CD14-positive monocyte (primary cell): Measurements from ENCODE around the gene AGBL1. TPM values are rescaled to one million over a fixed set of nuclear protein-coding genes. Genes with fewer than 3 reads are reported as not detected.

Experiments
- DNase-seq, 3 donors: peaks; one replicate each; pipeline ENCODE4 v3.0.0-alpha.2; 2011 to 2022
- H2AFZ ChIP-seq: 2 replicates; pipeline ENCODE4 v1.6.0; 2012; ENCODE audit warnings: mild to moderate bottlenecking, low read depth, low read length, inconsistent platforms; ENCODE audit not compliant: insufficient read depth, poor library complexity, severe bottlenecking
- H3K27ac ChIP-seq, 2 donors: 1 replicate in 1 of 2; 2 replicates in 1 of 2; pipeline ENCODE4 v1.5.1; 2012 to 2013; ENCODE audit warnings: low read length in 2 of 2, control low read depth in 1 of 2, inconsistent platforms in 1 of 2, low read depth in 1 of 2, mild to moderate bottlenecking in 1 of 2
- H3K27me3 ChIP-seq, 2 donors: one replicate each; pipeline versions ENCODE4 v1.6.0 to v1.6.1; 2011 to 2013; ENCODE audit warnings: low read length in 2 of 2; ENCODE audit not compliant: control insufficient read depth in 2 of 2, insufficient read depth in 2 of 2
- H3K36me3 ChIP-seq, 2 donors: replicated peaks in 1 of 2; 1 replicate in 1 of 2; 2 replicates in 1 of 2; pipeline versions ENCODE4 v1.5.1 to v1.6.1; 2012 to 2013; ENCODE audit warnings: low read length in 2 of 2, control low read depth in 1 of 2, inconsistent platforms in 1 of 2, mild to moderate bottlenecking in 1 of 2; ENCODE audit not compliant: insufficient read depth in 2 of 2, control insufficient read depth in 1 of 2
- H3K4me1 ChIP-seq, 2 donors: 1 replicate in 1 of 2; 2 replicates in 1 of 2; pipeline versions ENCODE4 v1.5.1 to v1.6.1; 2012 to 2013; ENCODE audit warnings: low read length in 2 of 2, control low read depth in 1 of 2, inconsistent platforms in 1 of 2, mild to moderate bottlenecking in 1 of 2, moderate library complexity in 1 of 2; ENCODE audit not compliant: insufficient read depth in 2 of 2, control insufficient read depth in 1 of 2
- H3K4me2 ChIP-seq: replicated peaks from 2 replicates; pipeline ENCODE3; 2012; ENCODE audit warnings: low read length, moderate library complexity, mild to moderate bottlenecking; ENCODE audit not compliant: poor library complexity, severe bottlenecking; ENCODE audit errors: extremely low read depth
- H3K4me3 ChIP-seq, 3 experiments: fragments of 200-600 bp in 1 of 3; sonication (generic) in 1 of 3; replicated peaks in 1 of 3; 1 replicate in 2 of 3; 2 replicates in 1 of 3; pipeline ENCODE4 v1.5.1; 2011 to 2013; ENCODE audit warnings: low read length in 3 of 3, mild to moderate bottlenecking in 3 of 3, control low read depth in 2 of 3, low read depth in 2 of 3, inconsistent platforms in 1 of 3, moderate library complexity in 1 of 3
- H3K79me2 ChIP-seq: 2 replicates; pipeline ENCODE4 v1.6.0; 2012; ENCODE audit warnings: mild to moderate bottlenecking, control low read depth, inconsistent platforms, low read length, moderate library complexity; ENCODE audit not compliant: insufficient read depth
- H3K9ac ChIP-seq: 2 replicates; pipeline ENCODE4 v1.6.0; 2017; ENCODE audit warnings: low read length, mild to moderate bottlenecking; ENCODE audit not compliant: insufficient read depth, poor library complexity, severe bottlenecking
- H3K9me3 ChIP-seq, 2 donors: replicated peaks in 1 of 2; 1 replicate in 1 of 2; 2 replicates in 1 of 2; pipeline versions ENCODE4 v1.5.1 to v1.6.1; 2012 to 2013; ENCODE audit warnings: low read length in 2 of 2, control low read depth in 1 of 2; ENCODE audit not compliant: control insufficient read depth in 1 of 2, insufficient read depth in 1 of 2
- H4K20me1 ChIP-seq: 2 replicates; pipeline ENCODE4 v1.6.0; 2012; ENCODE audit warnings: mild to moderate bottlenecking, low read length, control low read depth, moderate library complexity; ENCODE audit not compliant: insufficient read depth
- H3K27ac Mint-ChIP-seq, 7 donors: one replicate each; pipeline ENCODE4 v1.8.0; 2020; ENCODE audit warnings: mild to moderate bottlenecking in 7 of 7, mixed read lengths in 7 of 7, moderate library complexity in 6 of 7, inconsistent platforms in 2 of 7
- H3K27me3 Mint-ChIP-seq, 3 donors: one replicate each; pipeline ENCODE4 v1.8.0; 2021 to 2022; ENCODE audit warnings: low read depth in 3 of 3, mild to moderate bottlenecking in 3 of 3, mixed read lengths in 3 of 3, moderate library complexity in 3 of 3, inconsistent platforms in 1 of 3
- H3K36me3 Mint-ChIP-seq, 2 donors: one replicate each; pipeline ENCODE4 v1.8.0; 2020; ENCODE audit warnings: mixed read lengths in 2 of 2, inconsistent platforms in 1 of 2, mild to moderate bottlenecking in 1 of 2
- H3K4me1 Mint-ChIP-seq: one replicate; pipeline ENCODE4 v1.8.0; 2020; ENCODE audit warnings: mild to moderate bottlenecking, mixed read lengths
- H3K4me3 Mint-ChIP-seq, 2 donors: one replicate each; pipeline ENCODE4 v1.8.0; 2020; ENCODE audit warnings: mild to moderate bottlenecking in 2 of 2, mixed read lengths in 2 of 2, moderate library complexity in 1 of 2
- H3K9me3 Mint-ChIP-seq, 7 donors: one replicate each; pipeline ENCODE4 v1.8.0; 2020 to 2022; ENCODE audit warnings: mixed read lengths in 7 of 7, mild to moderate bottlenecking in 6 of 7, moderate library complexity in 6 of 7, inconsistent platforms in 2 of 7
- WGBS: methylation state at CpG from one replicate; pipeline ENCODE4 v1.1.5; 2013; ENCODE audit warnings: missing lambda C conversion rate; ENCODE audit not compliant: insufficient coverage; 5-methylcytosine and 5-hydroxymethylcytosine counted together
- intact Hi-C, 2 donors: fragments of 100-400 bp; cut with micrococcal nuclease; formaldehyde crosslinking; loops; one replicate each; pipeline versions ENCODE4 v1.15.0 to v1.15.1; 2023
- polyA plus RNA-seq, 3 donors: library from polyadenylated mRNA; depleted of rRNA in 1 of 3; unstranded in 2 of 3; stranded (reverse) in 1 of 3; fragments of 300-500 nt in 2 of 3; fragments of >200 nt in 1 of 3; fragmentation: Illumina TruSeq in 2 of 3; gene quantifications; 1 replicate in 2 of 3; 2 replicates in 1 of 3; pipeline ENCODE4 v1.2.3, GENCODE V29; 2012 to 2021
- TF ChIP-seq, protein P1 (sequence below): fragments of 200-600 bp; IDR thresholded peaks from one replicate; pipeline ENCODE4 v1.8.0; 2022; ENCODE audit warnings: antibody characterized with exemption, mild to moderate bottlenecking

Gene AGBL1
- polyA plus RNA-seq, 3 donors, result not detected

DNA sequence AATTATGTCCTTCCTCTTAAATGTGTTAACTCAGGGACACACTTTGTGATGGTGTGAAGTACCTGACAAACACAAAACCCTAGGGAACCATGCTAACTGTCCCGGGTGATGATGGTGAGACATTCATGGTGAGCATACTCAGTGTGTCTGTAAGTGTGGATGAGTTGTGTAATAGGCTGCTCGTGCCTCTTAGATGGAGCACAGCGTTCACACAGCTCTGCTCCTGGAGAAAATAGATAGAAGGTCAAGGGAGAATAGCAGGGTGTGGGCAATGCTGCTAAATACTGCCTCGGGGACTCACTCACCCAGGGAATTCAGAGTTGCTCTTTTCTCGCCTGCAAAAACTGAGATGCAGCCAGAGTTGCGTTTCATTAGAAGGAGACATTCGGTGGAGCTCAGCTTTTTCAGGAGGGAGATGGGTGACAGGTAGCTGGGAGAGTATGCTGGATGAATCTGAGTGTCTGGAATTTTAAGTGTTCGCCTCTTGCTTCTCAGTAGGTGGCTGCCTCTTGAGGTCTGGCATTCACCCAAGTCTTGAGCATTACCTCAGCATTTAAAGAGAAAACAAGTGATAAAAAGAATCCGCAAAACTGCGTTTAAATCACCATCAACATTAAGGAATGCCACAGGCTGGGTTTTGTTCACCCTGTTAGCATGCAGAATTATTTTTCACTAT, 813.2 kb downstream of the AGBL1 start:
- Mint-ChIP-seq H3K4me3 (no peak overlapping the region), H3K4me1 (no peaks in the 10 kb centered on the region), H3K27ac (no peak overlapping the region), H3K27me3 (peaks cover 0 to 2% (median 0%) of the 10 kb centered on the region in 3 donors), H3K36me3 (no peaks in the 10 kb centered on the region), H3K9me3 (peaks cover 0 to 7% (median 3%) of the 10 kb centered on the region in 7 donors)
- TF ChIP-seq, protein P1, sequence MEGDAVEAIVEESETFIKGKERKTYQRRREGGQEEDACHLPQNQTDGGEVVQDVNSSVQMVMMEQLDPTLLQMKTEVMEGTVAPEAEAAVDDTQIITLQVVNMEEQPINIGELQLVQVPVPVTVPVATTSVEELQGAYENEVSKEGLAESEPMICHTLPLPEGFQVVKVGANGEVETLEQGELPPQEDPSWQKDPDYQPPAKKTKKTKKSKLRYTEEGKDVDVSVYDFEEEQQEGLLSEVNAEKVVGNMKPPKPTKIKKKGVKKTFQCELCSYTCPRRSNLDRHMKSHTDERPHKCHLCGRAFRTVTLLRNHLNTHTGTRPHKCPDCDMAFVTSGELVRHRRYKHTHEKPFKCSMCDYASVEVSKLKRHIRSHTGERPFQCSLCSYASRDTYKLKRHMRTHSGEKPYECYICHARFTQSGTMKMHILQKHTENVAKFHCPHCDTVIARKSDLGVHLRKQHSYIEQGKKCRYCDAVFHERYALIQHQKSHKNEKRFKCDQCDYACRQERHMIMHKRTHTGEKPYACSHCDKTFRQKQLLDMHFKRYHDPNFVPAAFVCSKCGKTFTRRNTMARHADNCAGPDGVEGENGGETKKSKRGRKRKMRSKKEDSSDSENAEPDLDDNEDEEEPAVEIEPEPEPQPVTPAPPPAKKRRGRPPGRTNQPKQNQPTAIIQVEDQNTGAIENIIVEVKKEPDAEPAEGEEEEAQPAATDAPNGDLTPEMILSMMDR, result no peak
- 58% methylated on average over 6 of the region's 10 CpGs for WGBS
- intact Hi-C loops, result no loop called here
- Histone ChIP-seq H3K4me2 (no peak overlapping the region), H4K20me1 (no peaks in the 10 kb centered on the region), H3K27me3 (no peaks in the 10 kb centered on the region), H3K27ac (no peak overlapping the region), H2AFZ (no peak overlapping the region), H3K4me1 (no peaks in the 10 kb centered on the region), H3K4me3 (no peak overlapping the region), H3K9ac (no peak overlapping the region), H3K79me2 (no peaks in the 10 kb centered on the region), H3K9me3 (no peaks in the 10 kb centered on the region), H3K36me3 (no peaks in the 10 kb centered on the region)
- no peak for DNase-seq

DNA sequence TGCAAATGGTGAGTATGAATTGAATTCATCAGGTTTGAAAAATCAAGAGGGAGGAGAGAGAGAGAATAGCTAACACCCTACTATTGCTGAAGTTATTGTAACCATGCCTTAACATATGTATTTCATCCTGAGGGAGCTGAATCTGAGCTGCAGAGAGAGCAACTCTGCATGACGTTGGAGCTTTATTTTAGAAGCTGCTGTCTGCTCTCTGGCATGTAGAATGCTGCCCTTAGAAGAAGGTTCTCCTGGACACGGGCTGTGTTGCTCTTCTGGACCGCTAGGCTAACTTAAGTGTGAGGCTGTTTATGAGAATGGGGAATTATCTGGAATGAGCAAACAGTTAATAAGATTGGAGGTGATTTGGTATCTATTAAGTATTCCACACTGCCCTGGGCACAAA, 814.6 kb downstream of the AGBL1 start:
- DNase-seq, result no peak
- Histone ChIP-seq H3K27me3 (no peaks in the 10 kb centered on the region), H2AFZ (no peak overlapping the region), H3K9me3 (no peaks in the 10 kb centered on the region), H3K36me3 (no peaks in the 10 kb centered on the region), H3K9ac (no peak overlapping the region), H3K27ac (no peak overlapping the region), H3K79me2 (no peaks in the 10 kb centered on the region), H4K20me1 (no peaks in the 10 kb centered on the region), H3K4me3 (no peak overlapping the region), H3K4me2 (no peak overlapping the region), H3K4me1 (no peaks in the 10 kb centered on the region)
- Mint-ChIP-seq H3K4me3 (no peak overlapping the region), H3K4me1 (no peaks in the 10 kb centered on the region), H3K27me3 (peaks cover 0 to 2% (median 2%) of the 10 kb centered on the region in 3 donors), H3K9me3 (peaks cover 0 to 7% (median 5%) of the 10 kb centered on the region in 7 donors), H3K36me3 (no peaks in the 10 kb centered on the region), H3K27ac (no peak overlapping the region)
- 85% methylated on average over 3 of the region's 3 CpGs for WGBS
- intact Hi-C loops, result no loop called here
- TF ChIP-seq, protein P1, result no peak
